K562 (cell line): Measurements from ENCODE around the gene PPM1D.

Experiments
- BCLAF1 ChIP-seq, 2 experiments: fragments of 450-650 bp in 1 of 2; IDR thresholded peaks; 2 replicates each; pipeline ENCODE4 v1.6.1; 2011 to 2017; ENCODE audit warnings: low read depth in 2 of 2, antibody characterized with exemption in 1 of 2, borderline replicate concordance in 1 of 2, low read length in 1 of 2, mild to moderate bottlenecking in 1 of 2, mixed read lengths in 1 of 2; ENCODE audit not compliant: control insufficient read depth in 1 of 2
- CEBPB ChIP-seq: fragments of 450-650 bp; IDR thresholded peaks from 2 replicates; pipeline ENCODE4 v1.6.1; 2016; ENCODE audit warnings: missing genetic modification characterization, missing compliant biosample characterization
- CTCF ChIP-seq, 3 experiments: IDR thresholded peaks in 2 of 3; conservative IDR thresholded peaks in 1 of 3; 2 replicates each; pipeline ENCODE4 v1.5.1; 2011 to 2012; ENCODE audit warnings: low read length in 3 of 3, mild to moderate bottlenecking in 3 of 3, control low read depth in 2 of 3, improper control_type of control experiment in 1 of 3, inconsistent platforms in 1 of 3, low read depth in 1 of 3, mixed read lengths in 1 of 3, moderate library complexity in 1 of 3; ENCODE audit not compliant: insufficient read depth in 2 of 3
- FOSL1 ChIP-seq: fragments of 200-800 bp; sonication (Bioruptor generic); conservative IDR thresholded peaks from 2 replicates; pipeline ENCODE4 v1.6.1; 2016; ENCODE audit warnings: missing genetic modification characterization, missing compliant biosample characterization
- KDM4B ChIP-seq, 2 experiments: fragments of 450-650 bp in 1 of 2; sonication (generic) in 1 of 2; IDR thresholded peaks; 2 replicates each; pipeline ENCODE4 v1.6.1; 2016 to 2017; ENCODE audit warnings: borderline replicate concordance in 2 of 2, antibody characterized with exemption in 1 of 2, low read depth in 1 of 2, mild to moderate bottlenecking in 1 of 2
- NEUROD1 ChIP-seq: fragments of 150-350 bp; IDR thresholded peaks from 2 replicates; pipeline ENCODE4 v1.6.1; 2014; ENCODE audit warnings: borderline replicate concordance, low read length, low read depth; ENCODE audit not compliant: partially characterized antibody
- SIN3A ChIP-seq, 2 experiments: fragments of 150-350 bp in 1 of 2; IDR thresholded peaks; 2 replicates each; pipeline ENCODE4 v1.6.1; 2011 to 2016; ENCODE audit warnings: borderline replicate concordance in 2 of 2, low read depth in 2 of 2, low read length in 2 of 2, mild to moderate bottlenecking in 2 of 2, moderate library complexity in 2 of 2; ENCODE audit not compliant: control insufficient read depth in 1 of 2
- SRSF1 ChIP-seq: fragments of 200-400 bp; formaldehyde crosslinking; IDR thresholded peaks from 2 replicates; pipeline ENCODE4 v1.6.1; 2017; ENCODE audit warnings: mild to moderate bottlenecking, low read depth, low read length, moderate library complexity
- TEAD1 ChIP-seq, 2 experiments: fragments of 450-650 bp in 1 of 2; sonication (generic) in 1 of 2; formaldehyde crosslinking; IDR thresholded peaks; 2 replicates each; pipeline versions ENCODE4 v1.4.0 to v1.8.0; 2020 to 2022; ENCODE audit warnings: mild to moderate bottlenecking in 2 of 2, missing genetic modification reagents in 1 of 2
- TRIM28 ChIP-seq: fragments of 450-650 bp; IDR thresholded peaks from 2 replicates; pipeline ENCODE4 v1.6.1; 2017
- ZFX ChIP-seq: sonication (generic); formaldehyde crosslinking; IDR thresholded peaks from 2 replicates; pipeline ENCODE4 v1.8.0; 2022; ENCODE audit warnings: mild to moderate bottlenecking, missing genetic modification reagents, moderate library complexity
- ZNF740 ChIP-seq, 3 experiments: fragments of 200-800 bp in 1 of 3; sonication (Bioruptor generic) in 1 of 3; sonication (generic) in 1 of 3; formaldehyde crosslinking in 1 of 3; IDR thresholded peaks; 2 replicates each; pipeline versions ENCODE4 v1.6.1 to v1.8.0; 2016 to 2022; ENCODE audit warnings: mild to moderate bottlenecking in 2 of 3, missing compliant biosample characterization in 2 of 3, missing genetic modification characterization in 2 of 3, missing genetic modification reagents in 1 of 3
- ZNF780A ChIP-seq: fragments of 250-450 bp; sonication (Bioruptor Pico); IDR thresholded peaks from 2 replicates; pipeline ENCODE4 v1.5.0; 2021; ENCODE audit warnings: mild to moderate bottlenecking

- TF ChIP-seq CTCF (IDR thresholded peaks at IDR 0.05 in 2 of 3, conservative IDR thresholded peaks at IDR 0.05 in 1 of 3; ENCODE audit: insufficient read depth in 2 of 3, low read depth in 1 of 3, low read length in 3 of 3) = no peak
- TF ChIP-seq CEBPB = no peak
- TF ChIP-seq FOSL1 = no peak
- TF ChIP-seq ZNF780A = no peak
- no peak for TF ChIP-seq TEAD1 (CRISPR knock-in tag; IDR thresholded peaks at IDR 0.05)
- TF ChIP-seq NEUROD1 = no peak
- TF ChIP-seq ZNF740 (CRISPR knock-in tag; IDR thresholded peaks at IDR 0.05) = no peak
- no peak for TF ChIP-seq ZNF740 (tag; IDR thresholded peaks at IDR 0.05)
- no peak for TF ChIP-seq SRSF1
- TF ChIP-seq BCLAF1 (IDR thresholded peaks at IDR 0.05; ENCODE audit: borderline replicate concordance in 1 of 2, control insufficient read depth in 1 of 2, low read depth in 2 of 2, low read length in 1 of 2) = no peak
- TF ChIP-seq ZFX = no peak
- TF ChIP-seq TRIM28 = no peak
- no peak for TF ChIP-seq KDM4B (IDR thresholded peaks at IDR 0.05; ENCODE audit: borderline replicate concordance in 2 of 2, low read depth in 1 of 2)
- no peak for TF ChIP-seq SIN3A (IDR thresholded peaks at IDR 0.05; ENCODE audit: borderline replicate concordance in 2 of 2, control insufficient read depth in 1 of 2, low read depth in 2 of 2, low read length in 2 of 2)
These were observed 6.0 kb downstream of the PPM1D start for GRCh38 chr17:60606036-60606435.
